Measurements from ENCODE around the gene AMY1B.
"Not testable (repeated sequence)": the region's sequence is repeated elsewhere in the genome, so short reads cannot be mapped to it uniquely, and the experiment has no call there.

DNA sequence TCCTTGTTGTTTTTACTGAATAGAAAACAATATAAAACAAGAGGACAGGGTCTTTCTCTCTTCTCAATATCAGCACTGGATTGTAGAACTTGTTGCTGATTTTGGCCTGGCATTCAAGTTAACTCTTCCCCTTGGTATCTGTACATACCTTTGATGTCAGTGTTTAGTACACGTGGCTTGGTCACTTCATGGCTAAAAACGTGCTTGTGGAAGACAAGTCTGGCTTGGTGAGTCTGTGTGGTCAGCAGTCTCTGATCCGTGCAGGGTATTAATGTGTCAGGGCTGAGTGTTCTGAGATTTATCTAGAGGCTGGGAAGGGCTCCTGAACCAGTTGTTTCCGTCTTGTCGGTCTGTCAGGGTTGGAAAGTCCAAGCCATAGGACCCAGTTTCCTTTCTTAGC is 40.5 kb downstream of the AMY1B start, which contains the start of gene AMY1A:
- TF ChIP-seq CTCF (IDR thresholded peaks at IDR 0.05; ENCODE audit: low read depth, low read length); EZH2phosphoT487 (IDR thresholded peaks at IDR 0.05; ENCODE audit: low read depth): not testable (repeated sequence)
